ENCODE data around the gene TAX1BP1.

TAX1BP1 gene

DNA sequence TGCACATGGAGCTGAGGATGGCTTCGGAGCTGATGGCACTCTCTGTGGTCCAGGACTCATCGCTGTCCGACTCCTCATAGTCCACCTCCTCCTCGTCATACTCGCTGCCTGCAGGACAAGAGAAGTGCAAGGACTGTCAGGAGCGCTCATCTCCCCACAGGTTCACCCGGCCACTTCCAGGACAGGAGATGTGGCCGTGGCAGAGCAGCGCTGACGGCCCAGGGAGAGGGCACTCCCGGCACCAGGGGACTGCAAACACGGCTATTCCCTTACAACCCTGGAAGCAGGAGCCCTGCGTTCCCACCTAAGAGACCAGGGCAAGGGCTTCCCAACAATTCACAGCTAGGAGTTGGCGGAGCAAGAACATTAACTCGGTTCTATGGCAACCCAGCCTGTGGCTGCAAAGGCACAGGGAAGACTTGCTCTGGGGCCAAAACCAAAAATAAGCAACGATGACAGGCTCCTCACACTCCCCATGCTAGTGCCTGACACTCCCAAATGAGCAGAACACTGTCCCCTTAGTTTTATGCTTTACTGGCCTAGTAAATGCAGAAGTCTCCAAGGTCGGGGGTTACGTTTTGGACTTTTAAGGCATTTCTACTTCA is 100.9 kb downstream of the TAX1BP1 start:
- intact Hi-C loops (cut with DNase I; ENCODE audit: low total_unique reads), result no loop called here

DNA sequence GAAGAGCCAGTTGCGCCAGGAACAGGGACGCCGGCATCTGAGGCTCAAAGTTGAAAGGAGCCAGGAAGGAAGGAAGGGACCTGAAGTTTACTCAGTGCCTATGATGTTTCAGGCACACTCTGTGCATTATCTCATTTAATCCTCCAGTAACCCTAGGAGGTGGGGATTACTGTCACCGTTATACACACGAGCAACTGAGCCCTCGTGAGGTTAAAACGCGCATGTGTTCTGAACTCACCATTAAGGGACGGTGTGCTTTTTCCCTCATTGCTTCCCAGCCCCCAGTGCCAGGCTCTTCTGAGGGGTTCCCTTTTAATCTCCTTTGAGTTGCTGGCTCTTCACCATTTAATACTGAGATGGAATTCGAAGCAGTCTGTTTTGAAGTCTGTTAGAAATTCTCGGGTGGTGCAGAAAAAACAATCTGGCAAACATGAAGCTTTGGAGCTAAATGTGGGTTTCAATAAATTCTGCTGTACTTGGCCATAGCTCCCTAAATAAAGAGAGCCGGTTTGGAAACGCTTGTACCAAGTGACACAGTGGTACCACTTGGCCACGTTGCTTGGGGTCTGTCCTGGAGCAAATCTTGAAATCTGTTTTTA is 102.2 kb downstream of the TAX1BP1 start:
- TF ChIP-seq, protein P1, sequence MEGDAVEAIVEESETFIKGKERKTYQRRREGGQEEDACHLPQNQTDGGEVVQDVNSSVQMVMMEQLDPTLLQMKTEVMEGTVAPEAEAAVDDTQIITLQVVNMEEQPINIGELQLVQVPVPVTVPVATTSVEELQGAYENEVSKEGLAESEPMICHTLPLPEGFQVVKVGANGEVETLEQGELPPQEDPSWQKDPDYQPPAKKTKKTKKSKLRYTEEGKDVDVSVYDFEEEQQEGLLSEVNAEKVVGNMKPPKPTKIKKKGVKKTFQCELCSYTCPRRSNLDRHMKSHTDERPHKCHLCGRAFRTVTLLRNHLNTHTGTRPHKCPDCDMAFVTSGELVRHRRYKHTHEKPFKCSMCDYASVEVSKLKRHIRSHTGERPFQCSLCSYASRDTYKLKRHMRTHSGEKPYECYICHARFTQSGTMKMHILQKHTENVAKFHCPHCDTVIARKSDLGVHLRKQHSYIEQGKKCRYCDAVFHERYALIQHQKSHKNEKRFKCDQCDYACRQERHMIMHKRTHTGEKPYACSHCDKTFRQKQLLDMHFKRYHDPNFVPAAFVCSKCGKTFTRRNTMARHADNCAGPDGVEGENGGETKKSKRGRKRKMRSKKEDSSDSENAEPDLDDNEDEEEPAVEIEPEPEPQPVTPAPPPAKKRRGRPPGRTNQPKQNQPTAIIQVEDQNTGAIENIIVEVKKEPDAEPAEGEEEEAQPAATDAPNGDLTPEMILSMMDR (IDR thresholded peaks at IDR 0.05), result no peak
- Histone ChIP-seq H3K9me3 (no peaks in the 10 kb centered on the region), H3K27ac (no peak overlapping the region), H3K27me3 (no peaks in the 10 kb centered on the region), H3K4me3 (no peak overlapping the region), H3K4me1 (peaks cover 0 to 16% (median 6%) of the 10 kb centered on the region in 4 donors), H3K36me3 (peaks cover 10 to 20% (median 20%) of the 10 kb centered on the region in 3 donors)
- no peak for DNase-seq
- intact Hi-C loops (cut with DNase I; ENCODE audit: low total_unique reads), result no loop called here

More for the DNA sequence above, 100.9 kb downstream of the TAX1BP1 start:
- no peak overlapping the region for H3K27ac ChIP-seq
- H3K4me3 ChIP-seq, result no peak overlapping the region
- TF ChIP-seq, protein P1 (IDR thresholded peaks at IDR 0.05), result no peak
- no peaks in the 10 kb centered on the region for H3K27me3 ChIP-seq
- peaks cover 0 to 16% (median 6%) of the 10 kb centered on the region in 4 donors for H3K4me1 ChIP-seq
- no peak for DNase-seq
- peaks cover 10 to 28% (median 20%) of the 10 kb centered on the region in 3 donors for H3K36me3 ChIP-seq
- no peaks in the 10 kb centered on the region for H3K9me3 ChIP-seq

DNA sequence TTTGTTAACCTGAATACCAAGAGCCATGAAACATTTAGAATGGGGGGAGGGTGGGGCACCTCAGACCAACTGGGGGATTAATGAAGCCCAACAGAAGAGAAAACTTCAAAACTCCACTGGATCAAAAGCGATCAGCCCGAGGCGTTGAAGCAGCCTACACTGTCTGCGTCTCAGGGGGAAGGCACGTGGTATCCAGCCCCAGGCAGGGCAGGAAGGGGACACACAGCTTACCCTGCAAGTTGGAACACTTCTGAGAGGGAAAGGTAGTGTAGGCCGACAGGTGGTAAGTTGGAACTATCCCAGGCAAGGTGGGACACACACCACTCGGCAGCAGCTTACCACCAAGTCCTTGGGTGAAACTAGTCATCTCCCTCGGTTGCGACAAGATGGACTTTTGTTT is 102.9 kb downstream of the TAX1BP1 start:
- DNase-seq, result no peak
- Histone ChIP-seq H3K36me3 (peaks cover 10 to 20% (median 20%) of the 10 kb centered on the region in 3 donors), H3K4me3 (no peak overlapping the region), H3K27me3 (no peaks in the 10 kb centered on the region), H3K4me1 (peaks cover 0 to 16% (median 6%) of the 10 kb centered on the region in 4 donors), H3K27ac (no peak overlapping the region), H3K9me3 (no peaks in the 10 kb centered on the region)
- TF ChIP-seq, protein P1 (IDR thresholded peaks at IDR 0.05), result no peak
- intact Hi-C loops (cut with DNase I; ENCODE audit: low total_unique reads), result no loop called here

DNA sequence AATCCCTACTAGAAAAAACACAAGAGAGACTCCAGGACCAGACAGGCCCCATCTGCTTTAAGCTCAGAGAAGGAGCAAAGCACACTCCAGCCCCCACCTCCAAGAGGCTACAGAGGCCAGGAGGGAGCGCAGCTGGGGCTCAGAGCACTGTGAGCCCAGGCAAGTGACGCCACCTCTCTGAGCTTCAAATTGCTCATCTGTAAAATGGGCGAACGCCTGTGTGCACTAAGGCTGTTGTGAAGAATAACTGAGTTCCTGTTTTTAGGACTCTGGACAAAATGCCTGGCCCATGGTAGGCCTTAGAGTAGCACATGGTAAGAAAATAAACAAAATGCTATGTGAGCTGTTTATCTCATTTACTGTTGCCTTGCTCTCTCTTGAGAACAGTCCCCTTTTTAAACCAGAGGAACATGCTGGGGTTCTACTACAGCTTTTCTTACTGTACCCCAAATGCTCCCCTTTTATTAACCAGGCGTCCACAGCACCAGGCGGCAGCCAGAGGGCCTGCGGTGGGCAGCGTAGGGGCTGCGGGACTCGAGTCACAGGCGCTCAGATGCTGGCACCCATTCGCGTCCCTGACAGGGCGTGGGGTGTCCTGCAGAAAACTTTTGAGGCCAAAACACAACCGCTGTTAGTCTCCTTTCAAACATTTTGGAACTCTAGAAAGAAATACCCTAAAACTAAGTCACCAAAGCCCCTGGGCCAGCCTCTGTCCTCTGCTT is 103.8 kb downstream of the TAX1BP1 start:
- Histone ChIP-seq H3K4me3 (no peak overlapping the region), H3K36me3 (peaks cover 10 to 19% (median 18%) of the 10 kb centered on the region in 3 donors), H3K27ac (no peak overlapping the region), H3K4me1 (peaks cover 0 to 16% (median 6%) of the 10 kb centered on the region in 4 donors), H3K27me3 (no peaks in the 10 kb centered on the region), H3K9me3 (no peaks in the 10 kb centered on the region)
- intact Hi-C loops (cut with DNase I; ENCODE audit: low total_unique reads), result no loop called here
- TF ChIP-seq, protein P1 (IDR thresholded peaks at IDR 0.05), result no peak
- no peak for DNase-seq

DNA sequence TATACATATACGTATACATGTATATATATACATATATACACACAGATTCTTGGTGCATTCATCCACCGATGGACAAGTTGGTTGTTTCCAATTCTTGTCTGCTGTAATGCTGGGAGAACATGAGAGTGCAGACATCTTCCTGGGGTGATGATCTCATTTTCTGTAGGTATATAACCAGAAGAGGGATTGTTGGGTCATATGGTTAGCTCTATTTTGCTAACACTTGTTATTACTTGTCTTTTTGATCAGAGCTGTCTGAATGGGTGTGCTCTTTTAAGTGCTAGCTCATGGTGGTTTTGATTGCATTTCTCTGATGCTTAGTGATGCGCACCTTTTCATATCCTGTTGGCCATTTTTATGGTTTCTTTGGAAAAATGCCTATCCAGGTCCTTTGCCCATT is 106.4 kb downstream of the TAX1BP1 start:
- TF ChIP-seq, protein P1 (IDR thresholded peaks at IDR 0.05), result no peak

More for the DNA sequence above, 106.4 kb downstream of the TAX1BP1 start:
- H3K27me3 ChIP-seq, result no peaks in the 10 kb centered on the region
- H3K4me1 ChIP-seq, result peaks cover 0 to 13% (median 6%) of the 10 kb centered on the region in 4 donors
- DNase-seq, result no peak
- no peaks in the 10 kb centered on the region for H3K9me3 ChIP-seq
- intact Hi-C loops (cut with DNase I; ENCODE audit: low total_unique reads), result no loop called here
- no peaks in the 10 kb centered on the region for H3K36me3 ChIP-seq
- H3K27ac ChIP-seq, result no peak overlapping the region
- no peak overlapping the region for H3K4me3 ChIP-seq
